RWPE2 (cell line): ENCODE results near the gene SLC5A8.
"Not testable (repeated sequence)": the region's sequence is repeated elsewhere in the genome, so short reads cannot be mapped to it uniquely, and the experiment has no call there.

Experiments used
- ATAC-seq: fragments of 200-7000 bp; cut with Tn5 transposase; 3 replicates; pipeline ENCODE4 v1.9.1; 2021; ENCODE audit warnings: low read depth
- DNase-seq: peaks from one replicate; pipeline ENCODE4 v3.0.0-alpha.2; 2020; ENCODE audit warnings: low spot score
- H3K27ac ChIP-seq: fragments of 450-650 bp; 2 replicates; pipeline ENCODE4 v1.5.1; 2017; ENCODE audit warnings: mild to moderate bottlenecking; ENCODE audit not compliant: poor library complexity, severe bottlenecking
- H3K27me3 ChIP-seq: fragments of 250-450 bp; sonication (Bioruptor Pico); 2 replicates; pipeline ENCODE4 v1.5.1; 2021; ENCODE audit warnings: mild to moderate bottlenecking, moderate library complexity; ENCODE audit not compliant: insufficient read depth, poor library complexity, severe bottlenecking
- H3K36me3 ChIP-seq: fragments of 250-450 bp; sonication (Bioruptor Pico); 2 replicates; pipeline ENCODE4 v1.5.1; 2020; ENCODE audit warnings: low read depth, mild to moderate bottlenecking, moderate library complexity
- H3K4me1 ChIP-seq: fragments of 250-450 bp; sonication (Bioruptor Pico); 2 replicates; pipeline ENCODE4 v1.5.1; 2021; ENCODE audit warnings: mild to moderate bottlenecking, moderate library complexity; ENCODE audit not compliant: insufficient read depth, poor library complexity, severe bottlenecking
- H3K4me3 ChIP-seq: fragments of 250-450 bp; sonication (Bioruptor Pico); 2 replicates; pipeline ENCODE4 v1.5.1; 2021; ENCODE audit warnings: mild to moderate bottlenecking, moderate library complexity; ENCODE audit not compliant: severe bottlenecking
- H3K9me3 ChIP-seq: fragments of 250-450 bp; sonication (Bioruptor Pico); 2 replicates; pipeline ENCODE4 v1.5.1; 2021; ENCODE audit warnings: mild to moderate bottlenecking, moderate library complexity; ENCODE audit not compliant: severe bottlenecking
- TF ChIP-seq, protein P1 (sequence below): fragments of 450-650 bp; IDR thresholded peaks from one replicate; pipeline ENCODE4 v1.5.1; 2017; ENCODE audit warnings: mild to moderate bottlenecking, moderate library complexity; ENCODE audit not compliant: poor library complexity, severe bottlenecking

SLC5A8 gene

DNA sequence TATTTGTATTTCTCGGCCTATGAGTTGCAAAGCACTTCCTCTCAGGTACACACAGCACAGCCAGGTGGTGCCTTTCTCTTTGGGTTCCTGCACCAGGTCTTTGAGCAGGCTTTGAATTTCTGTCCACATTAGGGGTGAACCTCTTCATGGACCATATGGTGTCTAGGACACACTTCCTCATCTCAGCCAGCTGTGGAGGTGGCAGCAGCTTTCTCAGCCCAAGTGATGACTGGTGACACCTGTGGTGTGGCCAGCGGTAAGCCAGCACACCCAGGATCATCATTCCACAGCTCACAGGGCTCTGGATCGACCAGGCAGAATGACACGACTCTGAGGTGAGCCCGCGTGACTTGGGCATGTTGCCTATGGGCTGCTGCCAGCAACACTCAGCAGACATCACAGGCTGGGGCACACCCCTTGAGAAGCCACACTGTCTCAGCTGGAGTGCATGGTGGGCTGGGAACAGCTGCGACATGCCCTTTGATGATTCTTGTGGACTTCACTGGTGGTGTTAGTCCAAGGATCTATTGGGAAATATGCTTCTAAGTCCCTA, 36.8 kb downstream of the SLC5A8 start:
- Histone ChIP-seq H3K27me3 (peaks cover 3% of the 10 kb centered on the region), H3K9me3 (no peaks in the 10 kb centered on the region), H3K27ac (no peak overlapping the region), H3K4me3 (no peak overlapping the region), H3K36me3 (no peaks in the 10 kb centered on the region), H3K4me1 (no peaks in the 10 kb centered on the region)
- ATAC-seq (no peak), DNase-seq (no peak)
- TF ChIP-seq, protein P1, sequence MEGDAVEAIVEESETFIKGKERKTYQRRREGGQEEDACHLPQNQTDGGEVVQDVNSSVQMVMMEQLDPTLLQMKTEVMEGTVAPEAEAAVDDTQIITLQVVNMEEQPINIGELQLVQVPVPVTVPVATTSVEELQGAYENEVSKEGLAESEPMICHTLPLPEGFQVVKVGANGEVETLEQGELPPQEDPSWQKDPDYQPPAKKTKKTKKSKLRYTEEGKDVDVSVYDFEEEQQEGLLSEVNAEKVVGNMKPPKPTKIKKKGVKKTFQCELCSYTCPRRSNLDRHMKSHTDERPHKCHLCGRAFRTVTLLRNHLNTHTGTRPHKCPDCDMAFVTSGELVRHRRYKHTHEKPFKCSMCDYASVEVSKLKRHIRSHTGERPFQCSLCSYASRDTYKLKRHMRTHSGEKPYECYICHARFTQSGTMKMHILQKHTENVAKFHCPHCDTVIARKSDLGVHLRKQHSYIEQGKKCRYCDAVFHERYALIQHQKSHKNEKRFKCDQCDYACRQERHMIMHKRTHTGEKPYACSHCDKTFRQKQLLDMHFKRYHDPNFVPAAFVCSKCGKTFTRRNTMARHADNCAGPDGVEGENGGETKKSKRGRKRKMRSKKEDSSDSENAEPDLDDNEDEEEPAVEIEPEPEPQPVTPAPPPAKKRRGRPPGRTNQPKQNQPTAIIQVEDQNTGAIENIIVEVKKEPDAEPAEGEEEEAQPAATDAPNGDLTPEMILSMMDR: no peak

DNA sequence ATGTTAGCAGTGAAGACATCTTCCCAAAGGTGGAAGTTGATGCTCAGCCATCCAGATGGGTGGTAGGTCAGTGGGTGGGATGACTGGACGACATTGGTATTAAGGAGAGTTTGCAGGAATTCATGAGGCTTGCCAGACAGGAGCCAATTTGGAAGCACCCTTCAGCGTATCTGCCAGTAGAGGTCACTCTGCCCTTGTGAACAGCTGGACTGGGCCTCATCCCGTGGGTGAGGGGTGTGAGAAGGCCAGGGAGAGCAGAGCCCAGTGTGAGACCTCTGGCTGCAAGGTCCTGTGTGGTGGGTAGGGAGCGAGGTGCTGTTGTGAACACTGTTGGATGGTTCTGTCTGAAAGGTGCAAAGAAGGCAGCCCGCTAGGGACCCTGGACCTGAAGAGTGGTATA, 37.7 kb downstream of the SLC5A8 start:
- no peaks in the 10 kb centered on the region for H3K27me3 ChIP-seq
- no peak overlapping the region for H3K27ac ChIP-seq
- ATAC-seq (no peak; the same call in 2 of the 3 replicates), DNase-seq (no peak)
- TF ChIP-seq, protein P1: no peak
- H3K4me3 ChIP-seq: no peak overlapping the region
- no peaks in the 10 kb centered on the region for H3K36me3 ChIP-seq
- no peaks in the 10 kb centered on the region for H3K4me1 ChIP-seq
- no peaks in the 10 kb centered on the region for H3K9me3 ChIP-seq

- H3K4me1 ChIP-seq: no peaks in the 10 kb centered on the region
- H3K27ac ChIP-seq: no peak overlapping the region
- H3K27me3 ChIP-seq: no peaks in the 10 kb centered on the region
- no peak for ATAC-seq
- H3K4me3 ChIP-seq: no peak overlapping the region
- no peaks in the 10 kb centered on the region for H3K36me3 ChIP-seq
- TF ChIP-seq, protein P1: no peak
- DNase-seq: no peak
- no peaks in the 10 kb centered on the region for H3K9me3 ChIP-seq
Observed at GRCh38 chr12:101168001-101168400, 42.0 kb downstream of the SLC5A8 start.

GRCh38 chr12:101166866-101167265, 43.2 kb downstream of the SLC5A8 start:
- Histone ChIP-seq H3K4me1 (no peaks in the 10 kb centered on the region), H3K9me3 (no peaks in the 10 kb centered on the region), H3K36me3 (no peaks in the 10 kb centered on the region), H3K27ac (no peak overlapping the region), H3K4me3 (no peak overlapping the region), H3K27me3 (no peaks in the 10 kb centered on the region)
- TF ChIP-seq, protein P1: no peak
- DNase-seq: no peak
- ATAC-seq: no peak

GRCh38 chr12:101165319-101165718, 44.7 kb downstream of the SLC5A8 start:
- peak; percentile 54 for ATAC-seq
- no peaks in the 10 kb centered on the region for H3K9me3 ChIP-seq
- H3K36me3 ChIP-seq: no peaks in the 10 kb centered on the region
- no peak overlapping the region for H3K4me3 ChIP-seq
- H3K27me3 ChIP-seq: no peaks in the 10 kb centered on the region
- no peak for DNase-seq
- TF ChIP-seq, protein P1: no peak
- no peak overlapping the region for H3K27ac ChIP-seq
- H3K4me1 ChIP-seq: no peaks in the 10 kb centered on the region

GRCh38 chr12:101145777-101146431, 64.1 kb downstream of the SLC5A8 start:
- H3K9me3 ChIP-seq, H3K4me1 ChIP-seq, ATAC-seq, H3K27ac ChIP-seq, DNase-seq, H3K27me3 ChIP-seq, H3K36me3 ChIP-seq: not testable (repeated sequence)
- peak overlapping the region; percentile 24 for H3K4me3 ChIP-seq
